ENCODE measurements around the gene ZBTB21.

DNA sequence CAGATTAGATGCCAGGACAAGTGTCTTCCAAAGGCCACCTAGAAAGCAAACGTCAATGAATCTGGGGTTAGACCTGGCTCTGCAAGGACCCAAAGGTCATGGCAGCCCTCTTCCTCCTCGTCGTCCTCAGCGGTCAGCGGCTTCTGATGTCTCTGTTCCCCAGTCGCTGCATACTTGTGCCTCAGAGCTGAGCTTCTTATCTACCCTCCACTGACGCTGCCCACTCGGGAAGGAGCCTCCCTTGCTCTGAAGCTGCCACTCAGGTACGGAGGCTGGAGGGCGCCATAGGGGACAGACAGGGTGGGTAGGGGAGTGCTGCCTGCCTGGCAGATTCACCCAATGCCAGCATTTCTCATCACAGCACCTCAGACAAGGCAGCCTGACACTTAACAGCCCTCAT lies 49.6 kb upstream of the ZBTB21 start:
- TF ChIP-seq RARB (CRISPR knock-in tag; IDR thresholded peaks at IDR 0.05) = no peak
- TF ChIP-seq TOX (CRISPR knock-in tag; IDR thresholded peaks at IDR 0.05; ENCODE audit: borderline replicate concordance) = no peak
- TF ChIP-seq ZNF8 (CRISPR knock-in tag; IDR thresholded peaks at IDR 0.05) = no peak
- TF ChIP-seq, protein P1, sequence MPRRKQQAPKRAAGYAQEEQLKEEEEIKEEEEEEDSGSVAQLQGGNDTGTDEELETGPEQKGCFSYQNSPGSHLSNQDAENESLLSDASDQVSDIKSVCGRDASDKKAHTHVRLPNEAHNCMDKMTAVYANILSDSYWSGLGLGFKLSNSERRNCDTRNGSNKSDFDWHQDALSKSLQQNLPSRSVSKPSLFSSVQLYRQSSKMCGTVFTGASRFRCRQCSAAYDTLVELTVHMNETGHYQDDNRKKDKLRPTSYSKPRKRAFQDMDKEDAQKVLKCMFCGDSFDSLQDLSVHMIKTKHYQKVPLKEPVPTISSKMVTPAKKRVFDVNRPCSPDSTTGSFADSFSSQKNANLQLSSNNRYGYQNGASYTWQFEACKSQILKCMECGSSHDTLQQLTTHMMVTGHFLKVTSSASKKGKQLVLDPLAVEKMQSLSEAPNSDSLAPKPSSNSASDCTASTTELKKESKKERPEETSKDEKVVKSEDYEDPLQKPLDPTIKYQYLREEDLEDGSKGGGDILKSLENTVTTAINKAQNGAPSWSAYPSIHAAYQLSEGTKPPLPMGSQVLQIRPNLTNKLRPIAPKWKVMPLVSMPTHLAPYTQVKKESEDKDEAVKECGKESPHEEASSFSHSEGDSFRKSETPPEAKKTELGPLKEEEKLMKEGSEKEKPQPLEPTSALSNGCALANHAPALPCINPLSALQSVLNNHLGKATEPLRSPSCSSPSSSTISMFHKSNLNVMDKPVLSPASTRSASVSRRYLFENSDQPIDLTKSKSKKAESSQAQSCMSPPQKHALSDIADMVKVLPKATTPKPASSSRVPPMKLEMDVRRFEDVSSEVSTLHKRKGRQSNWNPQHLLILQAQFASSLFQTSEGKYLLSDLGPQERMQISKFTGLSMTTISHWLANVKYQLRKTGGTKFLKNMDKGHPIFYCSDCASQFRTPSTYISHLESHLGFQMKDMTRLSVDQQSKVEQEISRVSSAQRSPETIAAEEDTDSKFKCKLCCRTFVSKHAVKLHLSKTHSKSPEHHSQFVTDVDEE (CRISPR knock-in tag; IDR thresholded peaks at IDR 0.05) = no peak
- TF ChIP-seq, protein P2, sequence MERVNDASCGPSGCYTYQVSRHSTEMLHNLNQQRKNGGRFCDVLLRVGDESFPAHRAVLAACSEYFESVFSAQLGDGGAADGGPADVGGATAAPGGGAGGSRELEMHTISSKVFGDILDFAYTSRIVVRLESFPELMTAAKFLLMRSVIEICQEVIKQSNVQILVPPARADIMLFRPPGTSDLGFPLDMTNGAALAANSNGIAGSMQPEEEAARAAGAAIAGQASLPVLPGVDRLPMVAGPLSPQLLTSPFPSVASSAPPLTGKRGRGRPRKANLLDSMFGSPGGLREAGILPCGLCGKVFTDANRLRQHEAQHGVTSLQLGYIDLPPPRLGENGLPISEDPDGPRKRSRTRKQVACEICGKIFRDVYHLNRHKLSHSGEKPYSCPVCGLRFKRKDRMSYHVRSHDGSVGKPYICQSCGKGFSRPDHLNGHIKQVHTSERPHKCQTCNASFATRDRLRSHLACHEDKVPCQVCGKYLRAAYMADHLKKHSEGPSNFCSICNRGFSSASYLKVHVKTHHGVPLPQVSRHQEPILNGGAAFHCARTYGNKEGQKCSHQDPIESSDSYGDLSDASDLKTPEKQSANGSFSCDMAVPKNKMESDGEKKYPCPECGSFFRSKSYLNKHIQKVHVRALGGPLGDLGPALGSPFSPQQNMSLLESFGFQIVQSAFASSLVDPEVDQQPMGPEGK (CRISPR knock-in tag; IDR thresholded peaks at IDR 0.05; ENCODE audit: borderline replicate concordance) = no peak
- TF ChIP-seq ZNF70 (CRISPR knock-in tag; IDR thresholded peaks at IDR 0.05) = no peak
